ENCODE results near the gene TIMM10.
"Not testable (repeated sequence)": the region's sequence is repeated elsewhere in the genome, so short reads cannot be mapped to it uniquely, and the experiment has no call there.

TIMM10 gene

GRCh38 chr11:57541169-57541568 is 10.6 kb upstream of the TIMM10 start:
- FAIRE-seq, result no peak

GRCh38 chr11:57539342-57539741 is 8.8 kb upstream of the TIMM10 start:
- no peak for FAIRE-seq

GRCh38 chr11:57536947-57537619 is 6.5 kb upstream of the TIMM10 start, which contains the start of gene SMTNL1:
SMTNL1 (plus strand) TSS chr11:57537595; CDS start chr11:57542643, 5,048 bp downstream.
- FAIRE-seq, result no peak

GRCh38 chr11:57534449-57534848 is 3.9 kb upstream of the TIMM10 start:
- FAIRE-seq, result not testable (repeated sequence)

- no peak for FAIRE-seq
These were observed 349 bp downstream of the TIMM10 start for GRCh38 chr11:57530215-57530595.

GRCh38 chr11:57529012-57529411 is 1.5 kb downstream of the TIMM10 start:
- FAIRE-seq, result no peak

- FAIRE-seq, result no peak
These were observed 3.4 kb downstream of the TIMM10 start for GRCh38 chr11:57527056-57527631.

GRCh38 chr11:57523419-57523818 is 7.1 kb downstream of the TIMM10 start:
- FAIRE-seq, result no peak

GRCh38 chr11:57521116-57521515 is 9.4 kb downstream of the TIMM10 start:
- no peak for FAIRE-seq

GRCh38 chr11:57516061-57516443 is 14.5 kb downstream of the TIMM10 start:
- no peak for FAIRE-seq

- FAIRE-seq, result no peak
These were observed 15.1 kb downstream of the TIMM10 start, which contains the start of gene SLC43A1 for GRCh38 chr11:57515332-57516060. SLC43A1 (minus strand) TSS chr11:57515702; CDS start chr11:57514111, 1,591 bp downstream.

- no peak for FAIRE-seq
These were observed 15.8 kb downstream of the TIMM10 start for GRCh38 chr11:57514538-57515331.

- no peak for FAIRE-seq
These were observed 16.5 kb downstream of the TIMM10 start for GRCh38 chr11:57513911-57514537.

GRCh38 chr11:57513452-57513795 is 17.1 kb downstream of the TIMM10 start:
- no peak for FAIRE-seq

- FAIRE-seq, result no peak
These were observed 17.7 kb downstream of the TIMM10 start for GRCh38 chr11:57512646-57513451.

GRCh38 chr11:57511741-57512430 is 18.7 kb downstream of the TIMM10 start:
- no peak for FAIRE-seq

GRCh38 chr11:57508341-57509170 is 22.0 kb downstream of the TIMM10 start:
- FAIRE-seq, result no peak

- no peak for FAIRE-seq
These were observed 24.0 kb downstream of the TIMM10 start for GRCh38 chr11:57506522-57506921.

GRCh38 chr11:57504511-57504910 is 26.0 kb downstream of the TIMM10 start:
- no peak for FAIRE-seq

GRCh38 chr11:57502870-57503269 is 27.7 kb downstream of the TIMM10 start:
- no peak for FAIRE-seq
